HL-60/S4 treated with retinoic acid at 250 ng/mL for 4 days and 3 days (cell line): ENCODE results near the gene PREX1.
"Not testable (repeated sequence)": the region's sequence is repeated elsewhere in the genome, so short reads cannot be mapped to it uniquely, and the experiment has no call there.

Experiments used
- in situ Hi-C: fragments of 300-500 bp; cut with MboI; formaldehyde crosslinking; loops from 2 replicates; pipeline ENCODE4 v1.7.0; 2022; ENCODE audit warnings: low sequenced_read_pairs

PREX1 gene

DNA sequence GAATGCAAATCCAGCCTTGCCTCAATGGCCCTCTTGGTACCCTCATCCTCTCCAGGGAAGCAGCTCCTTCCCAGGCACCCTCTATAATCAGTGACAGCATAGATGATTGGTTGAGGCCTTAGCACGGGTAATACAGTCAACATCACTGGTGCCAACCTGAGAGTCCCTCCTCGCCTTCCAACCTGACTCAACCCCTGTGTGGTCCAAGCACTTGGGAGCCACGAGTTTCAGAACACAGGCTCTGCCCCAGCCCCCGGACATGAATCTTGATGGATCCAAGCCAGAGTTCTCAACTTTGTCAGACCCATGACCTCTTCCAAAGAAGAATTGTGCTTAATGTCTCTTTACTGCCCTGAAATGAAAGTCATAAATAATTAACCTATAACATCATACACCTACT is 213.9 kb downstream of the PREX1 start:
- in situ Hi-C loops = loop anchor here (25.0 kb wide), 1 partner anchor 1427 kb away; no protein-coding TSS in a partner anchor

DNA sequence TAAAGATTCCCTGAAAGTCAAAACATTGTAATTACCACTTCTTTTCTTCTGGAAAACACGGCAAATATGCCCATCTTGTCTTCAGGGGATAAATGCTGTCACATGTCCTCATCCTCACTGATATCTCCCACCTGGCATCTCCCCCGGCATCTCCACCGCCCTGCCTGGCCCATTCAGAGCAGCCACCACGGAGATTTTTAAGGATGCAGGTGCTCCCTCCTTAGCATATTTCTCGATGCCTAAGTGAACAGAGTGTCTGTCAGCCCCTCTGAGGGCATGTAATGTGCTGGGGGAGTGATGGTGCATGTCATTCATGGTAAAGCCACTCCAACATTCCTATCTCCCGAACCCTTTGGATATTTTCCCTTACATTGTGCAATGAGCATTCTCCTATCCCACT is 215.5 kb downstream of the PREX1 start:
- in situ Hi-C loops = loop anchor here (25.0 kb wide), 1 partner anchor 1425 kb away; no protein-coding TSS in a partner anchor

GRCh38 chr20:48610996-48611395 is 216.8 kb downstream of the PREX1 start:
- in situ Hi-C loops = loop anchor here (25.0 kb wide), 1 partner anchor 1424 kb away; no protein-coding TSS in a partner anchor

GRCh38 chr20:48609491-48609978 is 218.3 kb downstream of the PREX1 start:
- in situ Hi-C loops = loop anchor here (25.0 kb wide), 1 partner anchor 1422 kb away; no protein-coding TSS in a partner anchor

- in situ Hi-C loops = loop anchor here (25.0 kb wide), 1 partner anchor 1421 kb away; no protein-coding TSS in a partner anchor
Observed at GRCh38 chr20:48608756-48609155, 219.0 kb downstream of the PREX1 start.

DNA sequence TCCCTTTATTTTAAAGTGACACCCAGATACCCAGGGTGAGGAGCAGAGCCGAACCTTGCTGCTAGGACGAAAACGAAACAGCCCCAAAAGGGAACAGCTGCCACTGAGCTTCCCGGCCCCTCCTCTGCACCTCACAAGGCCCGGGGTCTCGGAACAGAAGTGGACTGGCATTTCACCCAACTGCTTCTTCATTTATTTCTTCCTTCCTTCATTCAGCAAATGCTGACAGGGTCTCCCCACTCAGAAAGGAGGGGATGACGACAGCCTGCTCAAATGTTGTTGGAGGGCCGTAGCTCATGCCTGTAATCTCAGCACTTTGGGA is 220.3 kb downstream of the PREX1 start:
- in situ Hi-C loops = loop anchor here (25.0 kb wide), 1 partner anchor 1420 kb away; no protein-coding TSS in a partner anchor

GRCh38 chr20:48606841-48607543 is 220.8 kb downstream of the PREX1 start:
- in situ Hi-C loops = loop anchor here (25.0 kb wide), 1 partner anchor 1420 kb away; no protein-coding TSS in a partner anchor

GRCh38 chr20:48606172-48606840 is 221.5 kb downstream of the PREX1 start:
- in situ Hi-C loops = loop anchor here (25.0 kb wide), 1 partner anchor 1419 kb away; no protein-coding TSS in a partner anchor

DNA sequence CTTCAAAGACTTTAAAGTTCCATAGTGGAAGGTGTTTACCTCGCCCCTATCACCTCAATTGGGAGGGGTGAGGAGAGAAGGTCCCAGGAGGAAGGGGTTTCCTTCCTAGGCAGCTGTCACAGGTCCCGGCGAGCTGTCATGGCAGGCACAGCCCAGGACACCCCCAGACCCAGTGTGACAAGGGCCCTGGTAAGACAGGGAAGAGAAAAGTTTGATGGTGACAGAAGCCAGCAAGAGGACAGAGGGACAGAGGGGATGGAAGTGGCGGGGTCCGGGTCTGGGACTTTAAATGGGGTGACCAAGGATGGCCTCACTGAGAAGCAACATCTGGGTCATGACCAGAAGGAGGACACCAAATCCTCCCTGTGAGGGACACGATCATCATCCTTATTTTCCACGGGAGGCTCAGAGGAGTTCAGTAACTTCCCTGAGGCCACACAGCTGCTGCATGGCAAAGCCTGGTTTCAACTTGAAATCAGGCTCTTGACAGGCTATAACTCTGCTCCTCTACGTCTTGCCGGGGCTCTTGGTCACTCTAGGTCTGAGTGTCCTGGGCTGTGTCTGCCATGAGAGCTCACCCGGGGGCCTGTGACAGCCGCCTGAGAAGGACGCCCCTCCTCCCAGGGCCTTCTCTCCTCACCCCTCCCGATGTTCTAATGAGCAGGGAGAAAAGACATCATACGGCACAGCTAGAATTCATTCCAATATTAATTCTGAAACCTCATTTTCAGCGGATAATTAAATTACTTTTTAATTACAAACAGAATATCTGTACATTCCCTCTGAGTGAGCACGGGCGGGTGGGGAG is 222.2 kb downstream of the PREX1 start:
- in situ Hi-C loops = loop anchor here (25.0 kb wide), 1 partner anchor 1418 kb away; no protein-coding TSS in a partner anchor

DNA sequence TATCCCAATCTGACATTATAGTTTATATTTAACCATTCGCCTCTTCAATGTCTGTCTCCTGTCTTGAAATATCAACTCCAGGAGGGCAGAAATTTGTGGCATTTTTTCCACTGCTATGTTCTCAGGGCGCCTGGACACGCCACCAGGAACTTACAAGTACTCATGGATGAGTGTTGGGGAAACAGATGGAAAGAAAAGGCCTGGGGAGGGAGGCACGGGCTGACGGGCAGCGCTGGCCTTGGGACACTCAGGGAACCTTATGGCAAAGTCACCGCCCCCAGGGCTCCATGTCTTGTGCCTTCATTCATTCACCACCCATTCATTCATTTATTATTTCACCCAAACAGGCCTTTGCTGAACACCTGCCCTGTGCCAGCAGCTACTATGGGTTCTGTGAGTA is 222.9 kb downstream of the PREX1 start:
- in situ Hi-C loops = loop anchor here (25.0 kb wide), 1 partner anchor 1418 kb away; no protein-coding TSS in a partner anchor

- in situ Hi-C loops = loop anchor here (25.0 kb wide), 1 partner anchor 1417 kb away; no protein-coding TSS in a partner anchor
Observed at GRCh38 chr20:48604426-48604825, 223.4 kb downstream of the PREX1 start.

DNA sequence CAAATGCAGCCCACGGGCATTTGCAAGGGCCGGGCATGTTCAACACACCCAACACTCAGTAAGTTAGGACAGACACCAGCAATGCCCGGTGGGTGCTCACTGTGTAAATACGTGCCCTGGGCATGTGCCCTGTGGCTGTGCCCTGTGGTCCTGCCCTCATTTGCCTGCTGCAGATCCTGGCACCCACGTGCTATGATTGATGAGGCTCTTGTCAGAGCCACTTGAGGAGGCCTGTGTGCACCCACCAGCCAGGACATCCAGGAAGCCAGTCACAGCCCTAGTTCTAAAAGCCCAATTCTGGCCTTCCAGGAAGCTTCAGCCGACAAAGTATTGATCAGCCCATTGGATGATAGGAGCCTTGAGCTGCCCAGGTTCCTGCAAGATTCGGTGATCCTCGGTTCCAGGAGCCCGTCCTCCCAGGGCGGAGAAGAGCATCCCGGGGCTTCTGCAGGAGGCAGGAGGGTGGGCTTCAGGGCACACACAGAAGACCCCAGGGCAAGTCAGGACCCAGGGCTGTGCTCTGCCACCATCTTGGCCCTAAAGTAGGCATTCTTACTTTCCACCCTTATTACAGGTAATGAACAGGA is 223.9 kb downstream of the PREX1 start:
- in situ Hi-C loops = loop anchor here (25.0 kb wide), 1 partner anchor 1417 kb away; no protein-coding TSS in a partner anchor

DNA sequence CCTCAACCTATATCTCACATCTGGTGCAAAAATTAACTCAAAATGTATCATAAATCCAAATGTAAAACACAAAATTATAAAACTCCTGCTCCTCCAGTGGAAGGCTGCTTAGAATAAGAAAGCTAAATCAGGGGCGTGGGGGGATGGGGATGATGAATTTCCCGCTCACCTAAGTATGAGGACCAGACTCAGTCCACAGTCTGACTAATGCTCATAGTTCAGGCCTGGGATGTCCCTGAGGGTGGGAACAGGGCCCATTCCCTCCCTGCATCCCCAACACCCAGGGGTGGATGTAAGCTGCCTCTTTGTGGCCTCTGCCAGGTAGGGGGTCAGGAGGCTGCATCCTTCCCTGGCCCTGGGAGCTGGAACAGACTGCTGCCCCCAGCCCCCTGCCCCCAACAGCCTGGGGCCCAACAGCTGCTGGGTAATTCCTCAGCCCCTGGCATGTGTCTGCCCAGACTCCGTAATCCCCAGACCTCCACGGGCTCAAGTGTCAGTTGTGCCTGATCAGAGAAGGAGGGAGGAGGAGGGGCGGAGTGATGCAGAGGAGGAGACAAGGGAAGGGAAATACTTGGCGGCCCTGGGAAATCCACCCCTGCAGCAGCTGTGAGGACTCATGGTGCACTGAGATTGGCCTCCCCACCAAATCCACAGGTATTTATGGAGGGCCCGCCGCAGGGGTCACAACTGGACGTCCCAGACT is 224.5 kb downstream of the PREX1 start:
- in situ Hi-C loops = loop anchor here (25.0 kb wide), 1 partner anchor 1416 kb away; no protein-coding TSS in a partner anchor

- in situ Hi-C loops = loop anchor here (25.0 kb wide), 1 partner anchor 1414 kb away; no protein-coding TSS in a partner anchor
Observed at GRCh38 chr20:48601798-48602197, 226.0 kb downstream of the PREX1 start.

- in situ Hi-C loops = loop anchor here (25.0 kb wide), 1 partner anchor 1413 kb away; no protein-coding TSS in a partner anchor
Observed at GRCh38 chr20:48600470-48600945, 227.3 kb downstream of the PREX1 start.

- in situ Hi-C loops = loop anchor here (25.0 kb wide), 1 partner anchor 1413 kb away; no protein-coding TSS in a partner anchor
Observed at GRCh38 chr20:48599748-48600469, 227.9 kb downstream of the PREX1 start.

GRCh38 chr20:48599106-48599747 is 228.6 kb downstream of the PREX1 start:
- in situ Hi-C loops = no loop called here

- in situ Hi-C loops = not testable (repeated sequence)
Observed at GRCh38 chr20:48598303-48598941, 229.4 kb downstream of the PREX1 start.
